ENCODE measurements around the gene C1QTNF2. TPM values are rescaled to one million over a fixed set of nuclear protein-coding genes. Genes with fewer than 3 reads are reported as not detected.
A peak's percentile ranks its signal among the peaks of the same experiment; 100 is the strongest.

The C1QTNF2 gene
- total RNA-seq, 2 donors from 2014 or later, result 0.64 to 1.0 TPM

DNA sequence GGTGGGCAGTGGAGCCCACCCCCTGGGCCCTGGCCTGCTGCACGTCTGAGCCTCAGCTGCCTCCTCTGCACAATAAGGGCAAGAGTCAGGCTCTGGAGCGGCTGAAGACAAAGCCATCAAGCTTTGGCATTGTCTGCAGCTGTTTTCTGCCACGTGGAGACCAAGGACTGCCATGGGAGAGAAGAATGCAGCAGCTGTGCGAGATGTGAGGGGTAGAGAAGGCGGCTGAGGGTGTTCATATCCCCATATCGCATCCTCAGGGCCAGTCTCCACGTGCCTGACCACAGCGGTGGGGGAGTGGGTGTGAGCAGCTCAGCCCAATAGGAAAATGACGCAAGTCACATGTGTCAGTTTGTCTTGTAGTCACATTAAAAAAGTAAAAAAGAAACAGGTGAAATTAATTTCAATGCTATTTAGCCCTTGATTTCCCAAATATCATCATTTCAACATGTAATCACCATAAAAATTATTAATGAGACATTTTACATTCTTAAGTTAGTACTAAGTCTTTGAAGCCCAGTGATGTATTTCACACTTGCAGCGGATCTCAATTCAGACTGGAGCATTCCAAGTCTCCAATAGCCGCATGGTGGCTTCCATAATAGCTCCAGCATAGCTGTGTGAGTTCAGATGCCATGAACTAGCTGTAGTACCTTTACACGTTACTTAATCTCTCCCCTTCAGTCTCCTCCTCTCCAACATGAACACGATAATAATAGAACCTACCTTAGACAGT is 6.6 kb downstream of the C1QTNF2 start:
- H3K9ac ChIP-seq (ENCODE audit: low read depth in 2 of 2, low read length in 2 of 2), result peak overlapping the region in 1 of 2 donors; percentile 50
- no peaks in the 10 kb centered on the region for H3K9me3 ChIP-seq
- no peaks in the 10 kb centered on the region for H3K27me3 ChIP-seq
- H3K4me1 ChIP-seq, result no peaks in the 10 kb centered on the region
- TF ChIP-seq, protein P1, sequence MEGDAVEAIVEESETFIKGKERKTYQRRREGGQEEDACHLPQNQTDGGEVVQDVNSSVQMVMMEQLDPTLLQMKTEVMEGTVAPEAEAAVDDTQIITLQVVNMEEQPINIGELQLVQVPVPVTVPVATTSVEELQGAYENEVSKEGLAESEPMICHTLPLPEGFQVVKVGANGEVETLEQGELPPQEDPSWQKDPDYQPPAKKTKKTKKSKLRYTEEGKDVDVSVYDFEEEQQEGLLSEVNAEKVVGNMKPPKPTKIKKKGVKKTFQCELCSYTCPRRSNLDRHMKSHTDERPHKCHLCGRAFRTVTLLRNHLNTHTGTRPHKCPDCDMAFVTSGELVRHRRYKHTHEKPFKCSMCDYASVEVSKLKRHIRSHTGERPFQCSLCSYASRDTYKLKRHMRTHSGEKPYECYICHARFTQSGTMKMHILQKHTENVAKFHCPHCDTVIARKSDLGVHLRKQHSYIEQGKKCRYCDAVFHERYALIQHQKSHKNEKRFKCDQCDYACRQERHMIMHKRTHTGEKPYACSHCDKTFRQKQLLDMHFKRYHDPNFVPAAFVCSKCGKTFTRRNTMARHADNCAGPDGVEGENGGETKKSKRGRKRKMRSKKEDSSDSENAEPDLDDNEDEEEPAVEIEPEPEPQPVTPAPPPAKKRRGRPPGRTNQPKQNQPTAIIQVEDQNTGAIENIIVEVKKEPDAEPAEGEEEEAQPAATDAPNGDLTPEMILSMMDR (IDR thresholded peaks at IDR 0.05), result no peak
- intact Hi-C loops (cut with DNase I), result no loop called here
- H3K36me3 ChIP-seq, result no peaks in the 10 kb centered on the region
- DNase-seq, result no peak
- H3K4me3 ChIP-seq, result no peak overlapping the region
- peak overlapping the region; percentile 26 for H3K27ac ChIP-seq

DNA sequence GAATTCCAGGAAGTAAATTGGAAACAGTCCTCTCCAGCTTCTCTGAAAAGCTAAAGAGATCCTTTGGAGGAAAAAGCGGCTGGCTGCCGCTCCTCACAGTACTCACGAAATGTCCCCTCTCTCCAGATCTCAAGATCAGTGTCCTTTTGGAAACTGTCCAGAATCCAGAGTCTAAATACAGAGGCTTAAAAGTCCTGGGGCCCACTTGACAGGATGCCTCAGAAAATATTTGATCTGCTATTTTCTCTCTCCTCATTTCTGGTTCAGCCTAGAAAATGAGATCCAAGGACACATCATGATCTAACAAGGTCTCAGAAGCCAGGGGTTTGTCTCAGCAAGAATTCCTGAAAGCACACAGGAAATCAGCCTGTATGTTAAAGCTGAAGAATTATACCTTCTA is 7.2 kb downstream of the C1QTNF2 start:
- no peaks in the 10 kb centered on the region for H3K9me3 ChIP-seq
- intact Hi-C loops (cut with DNase I), result no loop called here
- no peaks in the 10 kb centered on the region for H3K27me3 ChIP-seq
- H3K36me3 ChIP-seq, result no peaks in the 10 kb centered on the region
- TF ChIP-seq, protein P1 (IDR thresholded peaks at IDR 0.05), result no peak
- no peaks in the 10 kb centered on the region for H3K4me1 ChIP-seq
- DNase-seq, result no peak
- no peak overlapping the region for H3K4me3 ChIP-seq
- peak overlapping the region; percentile 26 for H3K27ac ChIP-seq
- no peak overlapping the region for H3K9ac ChIP-seq (ENCODE audit: low read depth in 2 of 2, low read length in 2 of 2)

DNA sequence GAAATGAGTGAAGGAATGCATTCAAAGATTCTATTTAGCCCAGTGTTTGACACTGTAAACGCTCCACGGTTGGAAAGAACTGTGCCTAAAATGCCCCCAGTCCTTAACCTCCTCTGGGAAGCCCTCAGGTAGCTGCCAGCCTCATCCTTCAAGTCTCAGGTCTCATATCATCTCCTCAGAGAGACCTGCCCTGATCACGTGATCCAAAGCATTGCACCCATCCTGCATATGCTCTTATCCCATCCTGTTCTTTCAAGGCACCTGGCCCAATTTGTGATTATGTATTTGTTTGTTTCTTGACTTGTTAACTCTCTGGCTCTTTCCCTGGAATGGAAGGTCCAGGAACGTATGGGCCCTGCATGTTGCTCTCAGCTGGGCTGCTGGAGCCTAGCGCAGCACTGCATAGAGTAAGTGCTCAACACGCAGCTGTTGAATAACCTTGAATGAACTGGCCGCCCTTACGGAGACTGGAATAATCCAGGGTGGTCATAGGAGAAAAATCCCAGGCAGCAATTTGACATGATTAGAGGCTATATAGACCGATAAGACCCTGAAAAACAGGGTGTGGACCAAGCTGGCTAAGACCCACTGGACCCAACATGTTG is 8.7 kb downstream of the C1QTNF2 start:
- TF ChIP-seq, protein P1 (IDR thresholded peaks at IDR 0.05), result no peak
- H3K27ac ChIP-seq, result no peak overlapping the region
- H3K27me3 ChIP-seq, result no peaks in the 10 kb centered on the region
- no peaks in the 10 kb centered on the region for H3K36me3 ChIP-seq
- intact Hi-C loops (cut with DNase I), result no loop called here
- H3K9me3 ChIP-seq, result no peaks in the 10 kb centered on the region
- DNase-seq, result no peak
- no peak overlapping the region for H3K4me3 ChIP-seq
- no peak overlapping the region for H3K9ac ChIP-seq (ENCODE audit: low read depth in 2 of 2, low read length in 2 of 2)
- no peaks in the 10 kb centered on the region for H3K4me1 ChIP-seq

GRCh38 chr5:160360310-160360709 is 10.1 kb downstream of the C1QTNF2 start:
- TF ChIP-seq, protein P1 (IDR thresholded peaks at IDR 0.05), result no peak
- Histone ChIP-seq H3K9me3 (no peaks in the 10 kb centered on the region), H3K9ac (ENCODE audit: low read depth in 2 of 2, low read length in 2 of 2) (no peak overlapping the region), H3K4me3 (no peak overlapping the region), H3K27me3 (no peaks in the 10 kb centered on the region), H3K36me3 (no peaks in the 10 kb centered on the region), H3K27ac (no peak overlapping the region), H3K4me1 (no peaks in the 10 kb centered on the region)
- no peak for DNase-seq
- intact Hi-C loops (cut with DNase I), result no loop called here

GRCh38 chr5:160359816-160360215 is 10.6 kb downstream of the C1QTNF2 start:
- Histone ChIP-seq H3K9ac (ENCODE audit: low read depth in 2 of 2, low read length in 2 of 2) (no peak overlapping the region), H3K36me3 (no peaks in the 10 kb centered on the region), H3K27ac (no peak overlapping the region), H3K4me1 (no peaks in the 10 kb centered on the region), H3K9me3 (no peaks in the 10 kb centered on the region), H3K27me3 (no peaks in the 10 kb centered on the region), H3K4me3 (no peak overlapping the region)
- intact Hi-C loops (cut with DNase I), result no loop called here
- peak; percentile 30 for DNase-seq
- TF ChIP-seq, protein P1 (IDR thresholded peaks at IDR 0.05), result no peak

All from colonic mucosa (tissue), 4 donors.